Neural progenitor cell (in vitro differentiated cells): ENCODE results near the gene SNRNP27.

Experiments used
- CTCF ChIP-seq: fragments of 200-600 bp; sonication (generic); IDR thresholded peaks from 2 replicates; pipeline ENCODE4 v1.5.1; 2017; ENCODE audit warnings: antibody characterized with exemption, mild to moderate bottlenecking
- EZH2 ChIP-seq: fragments of 200-600 bp; sonication (generic); IDR thresholded peaks from 2 replicates; pipeline ENCODE4 v1.6.1; 2017; ENCODE audit warnings: antibody characterized with exemption, mild to moderate bottlenecking, moderate library complexity
- EZH2phosphoT487 ChIP-seq: fragments of 200-600 bp; sonication (generic); IDR thresholded peaks from 2 replicates; pipeline ENCODE4 v1.6.1; 2017; ENCODE audit warnings: antibody characterized with exemption

DNA sequence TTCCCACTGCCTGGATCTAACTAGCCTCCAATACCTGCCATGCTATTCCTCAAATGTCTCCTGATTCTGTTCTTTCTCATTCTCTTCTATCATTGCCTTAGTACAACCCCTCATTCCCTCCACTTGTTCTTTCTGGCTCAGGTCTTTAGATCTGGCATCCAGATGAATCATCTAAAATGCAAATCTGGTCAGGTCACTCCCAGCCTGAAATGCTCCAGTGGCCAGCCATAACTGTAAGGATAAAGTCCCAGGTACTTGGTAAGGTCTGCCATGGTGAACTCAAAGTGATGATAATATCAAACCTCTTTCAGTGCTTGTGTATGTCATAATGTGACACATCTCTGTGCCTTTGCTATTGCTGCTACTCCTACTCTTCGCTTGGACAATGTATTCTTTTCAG, 2.9 kb upstream of the SNRNP27 start:
- no peak for TF ChIP-seq CTCF
- no peak for TF ChIP-seq EZH2phosphoT487
- no peak for TF ChIP-seq EZH2
